Right renal cortex interstitium (tissue), 3 donors: ENCODE data around the gene GMPR. TPM values are rescaled to one million over a fixed set of nuclear protein-coding genes. Genes with fewer than 3 reads are reported as not detected.

ENCODE experiments used
- polyA plus RNA-seq, 3 donors: library from polyadenylated mRNA; unstranded; fragments of 120-200 nt; gene quantifications; one replicate each; pipeline ENCODE4 v1.2.1, GENCODE V29; 2013; ENCODE audit not compliant: insufficient read length in 3 of 3

GMPR gene
- polyA plus RNA-seq, 3 donors = 11.9 to 14.9 (median 12.8) TPM

Other genes starting within 250 kb of the GMPR start
- 10 to 100 TPM; 51.3 to 56.5 (median 52.1) TPM for gene MYLIP, start 109.5 kb upstream of the GMPR start, polyA plus RNA-seq